ENCODE data around the gene METTL25B.

GRCh38 chr1:156703336-156703735, 24.9 kb upstream of the METTL25B start:
- TF ChIP-seq CTCF (conservative IDR thresholded peaks at IDR 0.05; ENCODE audit: low read depth, low read length), result no peak
- TF ChIP-seq RAD21 (IDR thresholded peaks at IDR 0.05; ENCODE audit: low read length), result no peak
- TF ChIP-seq POLR2A (IDR thresholded peaks at IDR 0.05; ENCODE audit: low read depth, low read length), result no peak
- no peak for TF ChIP-seq MAFK (IDR thresholded peaks at IDR 0.05; ENCODE audit: low read depth, low read length)
- TF ChIP-seq BHLHE40 (IDR thresholded peaks at IDR 0.05; ENCODE audit: low read depth, low read length), result no peak
- no peak for TF ChIP-seq USF2 (IDR thresholded peaks at IDR 0.05; ENCODE audit: low read depth, low read length)
- TF ChIP-seq MXI1 (IDR thresholded peaks at IDR 0.05; ENCODE audit: borderline replicate concordance, low read depth, low read length), result no peak
- no peak for TF ChIP-seq FOS (IDR thresholded peaks at IDR 0.05; ENCODE audit: low read depth, low read length)
- TF ChIP-seq CEBPB (IDR thresholded peaks at IDR 0.05; ENCODE audit: low read depth, low read length), result no peak
- TF ChIP-seq RCOR1 (IDR thresholded peaks at IDR 0.05; ENCODE audit: insufficient replicate concordance, low read length), result no peak

All from IMR-90 (cell line).